Esophagus muscularis mucosa (tissue), 4 donors: ENCODE data around the gene ZNF280A.

ENCODE experiments used
- EP300 ChIP-seq: sonication (generic); formaldehyde crosslinking; IDR thresholded peaks from one replicate; pipeline ENCODE4 v1.6.1; 2017; ENCODE audit warnings: antibody characterized with exemption
- POLR2A ChIP-seq: fragments of 450-650 bp; IDR thresholded peaks from one replicate; pipeline ENCODE4 v1.6.1; 2017; ENCODE audit warnings: antibody characterized with exemption, moderate library complexity, mild to moderate bottlenecking, low read depth
- TF ChIP-seq, protein P1 (sequence below), 3 experiments: fragments of 200-600 bp in 2 of 3; fragments of 450-650 bp in 1 of 3; sonication (generic) in 2 of 3; IDR thresholded peaks; one replicate each; pipeline ENCODE4 v1.5.1; 2017 to 2019; ENCODE audit warnings: antibody characterized with exemption in 3 of 3, mild to moderate bottlenecking in 2 of 3, moderate library complexity in 1 of 3

DNA sequence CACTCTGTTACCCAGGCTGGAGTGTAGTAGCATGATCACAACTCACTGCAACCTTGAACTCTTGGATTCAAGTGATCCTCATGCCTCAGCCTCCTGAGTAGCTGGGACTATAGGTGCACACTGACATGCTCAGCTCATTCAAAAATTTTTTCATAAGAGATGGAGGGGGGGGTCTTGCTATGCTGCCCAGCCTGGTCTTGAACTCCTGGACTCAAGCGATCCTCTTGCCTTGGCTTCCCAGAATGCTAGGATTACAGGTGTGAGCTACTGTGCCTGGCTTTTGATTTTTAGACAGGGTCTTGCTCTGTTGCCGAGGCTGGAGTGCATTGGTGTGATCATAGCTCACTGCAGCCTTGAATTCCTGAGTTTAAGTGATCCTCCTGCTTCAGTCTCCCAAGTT, 25.0 kb upstream of the ZNF280A start:
- TF ChIP-seq, protein P1, sequence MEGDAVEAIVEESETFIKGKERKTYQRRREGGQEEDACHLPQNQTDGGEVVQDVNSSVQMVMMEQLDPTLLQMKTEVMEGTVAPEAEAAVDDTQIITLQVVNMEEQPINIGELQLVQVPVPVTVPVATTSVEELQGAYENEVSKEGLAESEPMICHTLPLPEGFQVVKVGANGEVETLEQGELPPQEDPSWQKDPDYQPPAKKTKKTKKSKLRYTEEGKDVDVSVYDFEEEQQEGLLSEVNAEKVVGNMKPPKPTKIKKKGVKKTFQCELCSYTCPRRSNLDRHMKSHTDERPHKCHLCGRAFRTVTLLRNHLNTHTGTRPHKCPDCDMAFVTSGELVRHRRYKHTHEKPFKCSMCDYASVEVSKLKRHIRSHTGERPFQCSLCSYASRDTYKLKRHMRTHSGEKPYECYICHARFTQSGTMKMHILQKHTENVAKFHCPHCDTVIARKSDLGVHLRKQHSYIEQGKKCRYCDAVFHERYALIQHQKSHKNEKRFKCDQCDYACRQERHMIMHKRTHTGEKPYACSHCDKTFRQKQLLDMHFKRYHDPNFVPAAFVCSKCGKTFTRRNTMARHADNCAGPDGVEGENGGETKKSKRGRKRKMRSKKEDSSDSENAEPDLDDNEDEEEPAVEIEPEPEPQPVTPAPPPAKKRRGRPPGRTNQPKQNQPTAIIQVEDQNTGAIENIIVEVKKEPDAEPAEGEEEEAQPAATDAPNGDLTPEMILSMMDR (IDR thresholded peaks at IDR 0.05) = no peak
- no peak for TF ChIP-seq EP300
- TF ChIP-seq POLR2A = no peak
